K562 (cell line): ENCODE data around the gene MPRIP. TPM values are rescaled to one million over a fixed set of nuclear protein-coding genes. Genes with fewer than 3 reads are reported as not detected.

ENCODE experiments used
- ATAC-seq: fragments of 200-7000 bp; cut with Tn5 transposase; 3 replicates; pipeline ENCODE4 v1.9.1; 2020; ENCODE audit warnings: moderate library complexity
- BruUV-seq: library from RNA; stranded (reverse); fragments of 400-500 nt; replicated peaks from 2 replicates; lab custom pipeline; 2021; lab: Mats Ljungman, UMichigan
- CTCF ChIA-PET: fragments of 300-600 bp; formaldehyde crosslinking; extraction: SDS; loops from one replicate; lab custom pipeline; 2021; ENCODE audit warnings: low intra/inter-chr PET ratio; lab: Yijun Ruan, JAX
- POLR2A ChIA-PET: fragments of 300-600, 350-650 bp; sonication (Branson Sonifier 250); formaldehyde crosslinking; extraction: SDS; loops from one replicate; lab custom pipeline; 2021; ENCODE audit warnings: antibody characterized with exemption, inconsistent platforms; lab: Yijun Ruan, JAX
- DNase-seq, 4 experiments: peaks; one replicate each; pipeline versions ENCODE4 v3.0.0 to v3.0.0-alpha.2; 2011 to 2018; ENCODE audit warnings: low spot score in 3 of 4, mixed read lengths in 3 of 4; ENCODE audit errors: extremely low read depth in 1 of 4
- FAIRE-seq: peaks from 2 replicates; lab custom pipeline; 2011; peaks lifted over from hg19 to GRCh38; lab: Jason Lieb, UNC
- H2AFZ ChIP-seq: 2 replicates; pipeline ENCODE4 v1.6.0; 2011; ENCODE audit warnings: low read depth, low read length, control low read depth, inconsistent platforms
- H3K27ac ChIP-seq: fragments of 200-600 bp; 3 replicates; pipeline ENCODE4 v1.8.0; 2011; ENCODE audit warnings: low read depth, mild to moderate bottlenecking, control low read depth, inconsistent platforms, low read length, moderate library complexity, mixed read lengths; ENCODE audit errors: extremely low read depth
- H3K27me3 ChIP-seq, 2 experiments: fragments of 300-600 bp in 1 of 2; 2 replicates in 1 of 2; 3 replicates in 1 of 2; pipeline versions ENCODE4 v1.6.0 to v1.8.0; 2011; ENCODE audit warnings: inconsistent platforms in 2 of 2, low read length in 2 of 2, mild to moderate bottlenecking in 1 of 2, mixed read lengths in 1 of 2, moderate library complexity in 1 of 2; ENCODE audit not compliant: control insufficient read depth in 2 of 2, insufficient read depth in 2 of 2
- H3K36me3 ChIP-seq: fragments of 300-600 bp; 3 replicates; pipeline ENCODE4 v1.8.0; 2011; ENCODE audit warnings: mild to moderate bottlenecking, low read length, inconsistent platforms; ENCODE audit not compliant: control insufficient read depth, insufficient read depth
- H3K4me1 ChIP-seq, 2 experiments: fragments of 200-600 bp in 1 of 2; replicated peaks in 1 of 2; 2 replicates in 1 of 2; 3 replicates in 1 of 2; pipeline versions ENCODE4 v1.5.1 to v1.8.0; 2011; ENCODE audit warnings: inconsistent platforms in 2 of 2, low read length in 2 of 2, mild to moderate bottlenecking in 1 of 2, mixed read lengths in 1 of 2, moderate library complexity in 1 of 2; ENCODE audit not compliant: control insufficient read depth in 2 of 2, insufficient read depth in 2 of 2
- H3K4me2 ChIP-seq: 2 replicates; pipeline ENCODE4 v1.6.1; 2011; ENCODE audit warnings: low read length, control low read depth, inconsistent platforms, mixed read lengths; ENCODE audit not compliant: insufficient read depth
- H3K4me3 ChIP-seq: fragments of 200-600 bp; sonication (generic), shearing (Covaris generic); 2 replicates; pipeline ENCODE4 v1.5.1; 2016; ENCODE audit warnings: control low read depth, inconsistent platforms
- H3K79me2 ChIP-seq: fragments of 200-600 bp; 3 replicates; pipeline ENCODE4 v1.8.0; 2011; ENCODE audit warnings: low read length, inconsistent platforms; ENCODE audit not compliant: control insufficient read depth, insufficient read depth
- H3K9ac ChIP-seq, 2 experiments: 2 replicates each; pipeline versions ENCODE4 v1.6.0 to v1.6.1; 2011; ENCODE audit warnings: low read depth in 2 of 2, low read length in 2 of 2, control low read depth in 1 of 2, inconsistent platforms in 1 of 2, mild to moderate bottlenecking in 1 of 2, mixed read lengths in 1 of 2; ENCODE audit not compliant: insufficient read depth in 1 of 2
- H3K9me1 ChIP-seq: one replicate; pipeline ENCODE4 v1.6.0; 2011; ENCODE audit warnings: inconsistent platforms, mild to moderate bottlenecking, low read length, moderate library complexity; ENCODE audit not compliant: control insufficient read depth, insufficient read depth
- H3K9me3 ChIP-seq: replicated peaks from 2 replicates; pipeline ENCODE4 v1.5.1; 2011; ENCODE audit warnings: low read depth, low read length, inconsistent platforms; ENCODE audit not compliant: control insufficient read depth, insufficient read depth
- H4K20me1 ChIP-seq: replicated peaks from 2 replicates; pipeline ENCODE4 v1.6.1; 2011; ENCODE audit warnings: low read length, inconsistent platforms, mixed read lengths; ENCODE audit not compliant: control insufficient read depth, insufficient read depth
- RBM14 ChIP-seq: fragments of 200-400 bp; formaldehyde crosslinking; IDR thresholded peaks from 2 replicates; pipeline ENCODE4 v1.6.1; 2018; ENCODE audit warnings: low read depth, mild to moderate bottlenecking, low read length, moderate library complexity, borderline replicate concordance; ENCODE audit not compliant: insufficient read depth
- ZNF3 ChIP-seq: fragments of 250-450 bp; sonication (Bioruptor Pico); IDR thresholded peaks from 2 replicates; pipeline ENCODE4 v1.5.0; 2021; ENCODE audit warnings: mild to moderate bottlenecking, moderate library complexity
- WGBS: fragments of 100-300 bp; shearing (Covaris generic); methylation state at CpG from one replicate; pipeline ENCODE4 v1.1.6; 2016; ENCODE audit warnings: low coverage, mixed read lengths; ENCODE audit not compliant: insufficient coverage; ENCODE audit errors: missing lambda C conversion rate; 5-methylcytosine and 5-hydroxymethylcytosine counted together
- in situ Hi-C: fragments of 300-500 bp; cut with MboI; formaldehyde crosslinking; loops from 4 replicates; pipeline ENCODE4 v1.15.0; 2018; ENCODE audit warnings: inconsistent platforms, mixed read lengths
- intact Hi-C: fragments of 100-400 bp; cut with micrococcal nuclease; formaldehyde crosslinking; loops from 2 replicates; pipeline ENCODE4 v1.14.2; 2022
- polyA plus RNA-seq, 8 experiments: library from polyadenylated mRNA; depleted of rRNA in 4 of 8; stranded (reverse) in 5 of 8; unstranded in 3 of 8; fragments of >200 nt; fragmentation: Nextera tagmentation in 2 of 8; fragmentation: Illumina TruSeq in 1 of 8; extraction: Ambion mirVana in 2 of 8; extraction: Trizol in 1 of 8; gene quantifications; 2 replicates each; pipeline versions ENCODE4 v1.2.1 to v1.2.3, GENCODE V29; 2011 to 2014; ENCODE audit warnings: inconsistent platforms in 1 of 8, missing spikeins in 1 of 8
- total RNA-seq, 7 experiments: library from RNA; depleted of rRNA in 6 of 7; stranded (reverse); fragments of >200 nt in 6 of 7; fragmentation: Illumina TruSeq in 2 of 7; extraction: Trizol in 2 of 7; gene quantifications; 2 replicates each; pipeline versions ENCODE4 v1.2.1 to v1.2.3, GENCODE V29; 2011 to 2021; ENCODE audit warnings: low replicate concordance in 1 of 7
- TF ChIP-seq, protein P1 (sequence below): fragments of 450-650 bp; formaldehyde crosslinking; IDR thresholded peaks from 2 replicates; pipeline ENCODE4 v1.4.0; 2022; ENCODE audit warnings: missing genetic modification characterization

MPRIP gene
- total and polyA plus RNA-seq, 9 of the 15 experiments (the other 6 are each of a cell fraction or from before 2014, with no cell fraction given), result 10.0 to 72.6 (median 30.1) TPM

DNA sequence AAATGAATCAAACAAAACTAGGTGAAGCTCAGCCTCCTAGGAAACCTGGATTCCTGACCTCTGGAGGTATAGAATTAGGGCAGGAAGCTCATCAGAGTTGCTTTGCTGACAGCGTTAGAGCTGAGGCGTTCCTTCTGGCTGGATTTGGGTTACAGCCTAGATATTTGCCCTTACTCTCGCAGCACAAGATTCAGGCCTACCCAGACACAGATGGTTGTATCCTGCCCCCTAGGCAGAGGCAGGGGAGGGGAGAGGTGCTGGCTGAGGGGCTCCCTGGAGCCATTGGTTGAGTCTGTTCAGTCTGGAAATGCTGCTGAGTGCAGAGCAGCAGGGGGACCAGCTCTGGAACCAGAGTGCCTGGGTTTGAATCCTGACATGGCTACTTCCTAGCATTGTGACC lies 78.4 kb downstream of the MPRIP start (continued):
- TF ChIP-seq, protein P1, sequence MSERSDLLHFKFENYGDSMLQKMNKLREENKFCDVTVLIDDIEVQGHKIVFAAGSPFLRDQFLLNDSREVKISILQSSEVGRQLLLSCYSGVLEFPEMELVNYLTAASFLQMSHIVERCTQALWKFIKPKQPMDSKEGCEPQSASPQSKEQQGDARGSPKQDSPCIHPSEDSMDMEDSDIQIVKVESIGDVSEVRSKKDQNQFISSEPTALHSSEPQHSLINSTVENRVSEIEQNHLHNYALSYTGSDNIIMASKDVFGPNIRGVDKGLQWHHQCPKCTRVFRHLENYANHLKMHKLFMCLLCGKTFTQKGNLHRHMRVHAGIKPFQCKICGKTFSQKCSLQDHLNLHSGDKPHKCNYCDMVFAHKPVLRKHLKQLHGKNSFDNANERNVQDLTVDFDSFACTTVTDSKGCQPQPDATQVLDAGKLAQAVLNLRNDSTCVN (CRISPR knock-in tag), result no peak

GRCh38 chr17:17121162-17121561 lies 78.9 kb downstream of the MPRIP start:
- H3K4me1 ChIP-seq, result peaks cover 4 to 8% of the 10 kb centered on the region in 2 experiments; a peak in 4 of 5 replicates
- no peak overlapping the region for H3K4me3 ChIP-seq
- H3K27ac ChIP-seq, result no peak overlapping the region
- in situ Hi-C loops (loop anchor here (10.0 kb wide), 1 partner anchor 116 kb away; no protein-coding TSS in a partner anchor), intact Hi-C loops (no loop called here)
- ChIA-PET POLR2A (interaction anchor here (0.6 to 1.0 kb wide), 2 partner anchors 14 to 186 kb away, joined by 4 to 5 read pairs; no protein-coding TSS in a partner anchor), CTCF (no interaction called here)
- ATAC-seq (peak; percentile 27; the same call in 1 of the 3 replicates), DNase-seq (no peak), FAIRE-seq (no peak)
- no peak overlapping the region for H2AFZ ChIP-seq
- H3K27me3 ChIP-seq, result no peaks in the 10 kb centered on the region
- H3K9me3 ChIP-seq, result no peaks in the 10 kb centered on the region
- no peaks in the 10 kb centered on the region for H3K79me2 ChIP-seq
- H3K9me1 ChIP-seq, result no peaks in the 10 kb centered on the region
- TF ChIP-seq ZNF3 (CRISPR knock-in tag) (no peak), RBM14 (no peak)
- no peak overlapping the region for H3K9ac ChIP-seq
- no peaks in the 10 kb centered on the region for H3K36me3 ChIP-seq
- peaks cover 16% of the 10 kb centered on the region; the same call in 1 of the 2 replicates for H4K20me1 ChIP-seq
- 75% methylated on average over 8 of the region's 8 CpGs for whole genome bisulfite sequencing
- no peak overlapping the region for H3K4me2 ChIP-seq
- no TSS peak for BruUV-seq
